Right lobe of liver (tissue), 6 donors: Measurements from ENCODE around the gene KAT6B. TPM values are rescaled to one million over a fixed set of nuclear protein-coding genes. Genes with fewer than 3 reads are reported as not detected.

Source experiments
- ATAC-seq, 4 donors: fragments of 200-7000 bp; cut with Tn5 transposase; one replicate each; pipeline ENCODE4 v1.9.1; 2020; ENCODE audit warnings: mild to moderate bottlenecking in 4 of 4, moderate library complexity in 4 of 4
- DNase-seq, 3 donors: peaks; one replicate each; pipeline ENCODE4 v3.0.0-alpha.2; 2020
- H3K27ac ChIP-seq, 3 donors: fragments of 200-600 bp; one replicate each; pipeline ENCODE4 v1.8.0; 2022
- H3K27me3 ChIP-seq, 2 donors: fragments of 200-600 bp; one replicate each; pipeline ENCODE4 v1.8.0; 2022
- H3K36me3 ChIP-seq, 4 donors: fragments of 200-600 bp; sonication (generic) in 1 of 4; one replicate each; pipeline versions ENCODE4 v1.5.1 to v1.8.0; 2017 to 2022; ENCODE audit warnings: control low read depth in 1 of 4
- H3K4me1 ChIP-seq, 4 donors: fragments of 200-600 bp; sonication (generic) in 1 of 4; one replicate each; pipeline versions ENCODE4 v1.5.1 to v1.8.0; 2017 to 2022; ENCODE audit warnings: control low read depth in 1 of 4
- H3K4me3 ChIP-seq, 3 donors: fragments of 200-600 bp; one replicate each; pipeline ENCODE4 v1.8.0; 2022
- H3K9me3 ChIP-seq, 4 donors: fragments of 200-600 bp; sonication (generic) in 1 of 4; one replicate each; pipeline versions ENCODE4 v1.5.1 to v1.8.0; 2017 to 2022; ENCODE audit warnings: control low read depth in 1 of 4
- CTCF ChIP-seq, 4 donors: fragments of 200-600 bp in 3 of 4; fragments of 450-650 bp in 1 of 4; IDR thresholded peaks; one replicate each; pipeline versions ENCODE4 v1.5.1 to v1.8.0; 2016 to 2022; ENCODE audit warnings: antibody characterized with exemption in 4 of 4, mild to moderate bottlenecking in 2 of 4
- POLR2A ChIP-seq: fragments of 450-650 bp; IDR thresholded peaks from one replicate; pipeline ENCODE4 v1.6.1; 2017; ENCODE audit warnings: antibody characterized with exemption, mild to moderate bottlenecking
- WGBS: methylation state at CpG from one replicate; pipeline ENCODE4 v1.1.6; 2018; ENCODE audit warnings: low coverage, low lambda C conversion rate; ENCODE audit not compliant: insufficient coverage; ENCODE audit errors: missing lambda C conversion rate; 5-methylcytosine and 5-hydroxymethylcytosine counted together
- intact Hi-C, 2 donors: fragments of 100-400 bp; cut with DNase I; formaldehyde crosslinking; loops; one replicate each; pipeline versions ENCODE4 v1.11.2 to v1.14.1; 2022
- total RNA-seq, 6 experiments: library from RNA; depleted of rRNA in 2 of 6; stranded (reverse); fragments of >200 nt in 2 of 6; fragmentation: NEBNext Ultra II Directional in 3 of 6; extraction: Animal tissue kit (Norgen Biotek cat#: 25700) in 3 of 6; gene quantifications; one replicate each; pipeline versions ENCODE4 v1.1.0 to v1.2.4, GENCODE V29; 2016 to 2023
- donor health status: DM: no; HTN: yes; CAD: no.
- donor health status: DM: no; HTN: no; CAD: no.
- donor health status: DM: no; HTN: no; CAD: no.
- donor health status: DM: no; HTN: yes; CAD: no.
- donor health status: DM: no; HTN: yes; CAD: no.

The KAT6B gene
- total RNA-seq, 6 experiments from 2014 or later: 9.2 to 17.1 (median 10.3) TPM

- Histone ChIP-seq H3K4me3 (no peak overlapping the region), H3K27me3 (no peaks in the 10 kb centered on the region), H3K27ac (no peak overlapping the region), H3K36me3 (no peaks in the 10 kb centered on the region), H3K4me1 (no peaks in the 10 kb centered on the region), H3K9me3 (no peaks in the 10 kb centered on the region)
- ATAC-seq: no peak
- WGBS: 85% methylated on average over 5 of the region's 6 CpGs
- TF ChIP-seq POLR2A (no peak), CTCF (IDR thresholded peaks at IDR 0.05) (no peak)
- intact Hi-C loops: no loop called here
- DNase-seq: no peak
Observed at GRCh38 chr10:75068523-75068922, 242.1 kb downstream of the KAT6B start.

- H3K27me3 ChIP-seq: no peaks in the 10 kb centered on the region
- ATAC-seq: no peak
- 76% methylated on average over 8 of the region's 11 CpGs for WGBS
- no peak overlapping the region for H3K4me3 ChIP-seq
- TF ChIP-seq POLR2A: no peak
- intact Hi-C loops: no loop called here
- no peak overlapping the region for H3K27ac ChIP-seq
- no peak for DNase-seq
- H3K4me1 ChIP-seq: peaks cover 0 to 7% (median 0%) of the 10 kb centered on the region in 4 donors
- H3K9me3 ChIP-seq: no peaks in the 10 kb centered on the region
- H3K36me3 ChIP-seq: no peaks in the 10 kb centered on the region
Observed at GRCh38 chr10:75070476-75070875, 244.1 kb downstream of the KAT6B start.

DNA sequence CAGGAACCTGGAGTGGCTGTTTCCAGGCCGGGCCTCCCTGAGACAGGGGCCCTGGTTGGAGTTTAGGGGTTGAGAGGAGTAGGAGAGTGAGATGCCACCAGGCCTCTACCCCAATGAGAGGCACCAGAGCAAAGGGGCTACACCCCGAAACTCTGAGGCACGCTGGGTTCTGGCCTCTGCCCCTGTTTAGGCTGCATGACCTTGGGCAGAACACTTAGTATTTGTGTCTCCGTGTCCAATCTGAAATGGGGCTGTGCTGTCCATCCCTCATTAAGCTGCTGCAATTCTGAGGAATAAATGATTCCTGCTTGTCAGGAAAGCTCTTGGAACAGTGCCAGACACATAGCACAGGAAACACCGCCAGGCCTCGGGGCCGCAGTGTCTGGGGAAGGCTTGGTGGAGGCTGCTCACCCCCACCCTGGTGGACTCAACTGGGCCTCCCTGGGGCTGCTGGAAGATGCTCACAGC lies 244.6 kb downstream of the KAT6B start:
- TF ChIP-seq CTCF (IDR thresholded peaks at IDR 0.05) (no peak), POLR2A (no peak)
- ATAC-seq: peak in 1 of 4 donors; percentile 11
- Histone ChIP-seq H3K4me3 (no peak overlapping the region), H3K27me3 (no peaks in the 10 kb centered on the region), H3K4me1 (peaks cover 0 to 7% (median 0%) of the 10 kb centered on the region in 4 donors), H3K36me3 (no peaks in the 10 kb centered on the region), H3K9me3 (no peaks in the 10 kb centered on the region), H3K27ac (no peak overlapping the region)
- 83% methylated on average over 1 of the region's 7 CpGs for WGBS
- DNase-seq: no peak
- intact Hi-C loops: no loop called here

DNA sequence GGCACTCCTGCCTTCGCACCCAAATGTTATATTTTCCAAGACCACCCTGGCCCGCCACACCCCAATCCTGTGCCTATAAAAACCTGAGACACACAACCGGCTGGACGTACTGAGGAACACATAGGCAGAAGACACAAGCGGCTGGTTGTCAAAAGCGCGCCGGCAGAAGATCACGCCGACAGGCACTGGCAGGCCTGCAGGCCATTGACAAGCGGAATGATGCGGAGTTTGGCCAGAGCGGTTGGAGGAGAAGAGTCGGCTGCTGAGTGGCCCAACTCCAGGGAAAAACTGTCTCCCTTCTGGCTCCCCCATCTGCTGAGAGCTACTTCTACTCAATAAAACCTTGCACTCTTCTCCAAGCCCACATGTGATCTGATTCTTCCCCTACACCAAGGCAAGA lies 245.4 kb downstream of the KAT6B start:
- no peak overlapping the region for H3K27ac ChIP-seq
- H3K4me3 ChIP-seq: no peak overlapping the region
- peaks cover 0 to 7% (median 0%) of the 10 kb centered on the region in 4 donors for H3K4me1 ChIP-seq
- no peak for DNase-seq
- no peaks in the 10 kb centered on the region for H3K36me3 ChIP-seq
- no peak for TF ChIP-seq CTCF (IDR thresholded peaks at IDR 0.05)
- no peak for TF ChIP-seq POLR2A
- H3K9me3 ChIP-seq: no peaks in the 10 kb centered on the region
- intact Hi-C loops: no loop called here
- no peaks in the 10 kb centered on the region for H3K27me3 ChIP-seq
- WGBS: 96% methylated on average over 10 of the region's 14 CpGs
- ATAC-seq: no peak

DNA sequence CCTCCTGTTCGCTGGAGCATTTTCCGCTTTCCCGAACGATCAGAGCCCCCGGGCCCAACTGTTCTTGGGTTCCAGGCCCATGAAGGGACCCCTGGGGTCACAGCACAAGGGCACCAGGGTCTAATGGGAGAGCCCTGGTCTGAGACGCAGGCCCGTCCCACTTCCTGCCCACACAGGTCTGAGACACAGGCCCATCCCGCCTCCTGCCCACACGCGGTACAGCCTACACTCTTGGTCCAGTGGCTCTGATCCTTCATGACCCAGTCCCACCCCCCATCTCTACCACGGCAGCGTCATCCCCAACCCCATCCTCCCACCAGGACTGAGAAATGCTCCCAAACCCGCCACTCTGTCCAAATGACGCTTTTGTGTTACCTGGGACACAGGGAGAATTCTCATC lies 246.3 kb downstream of the KAT6B start:
- WGBS: 89% methylated on average over 5 of the region's 14 CpGs
- Histone ChIP-seq H3K9me3 (no peaks in the 10 kb centered on the region), H3K27ac (no peak overlapping the region), H3K36me3 (no peaks in the 10 kb centered on the region), H3K4me1 (peaks cover 0 to 7% (median 0%) of the 10 kb centered on the region in 4 donors), H3K4me3 (no peak overlapping the region), H3K27me3 (no peaks in the 10 kb centered on the region)
- intact Hi-C loops: no loop called here
- ATAC-seq (no peak), DNase-seq (no peak)
- no peak for TF ChIP-seq CTCF (IDR thresholded peaks at IDR 0.05)
- no peak for TF ChIP-seq POLR2A
